ENCODE measurements around the gene BCAS1. TPM values are rescaled to one million over a fixed set of nuclear protein-coding genes. Genes with fewer than 3 reads are reported as not detected.

The BCAS1 gene
- total RNA-seq, 1 donor from 2014 or later = not detected

- Mint-ChIP-seq H3K9me3 (ENCODE audit: low read depth) (peaks cover 6% of the 10 kb centered on the region), H3K27ac (ENCODE audit: unreplicated experiment) (no peak overlapping the region), H3K27me3 (ENCODE audit: low read depth) (peaks cover 2% of the 10 kb centered on the region), H3K36me3 (ENCODE audit: low read depth) (no peaks in the 10 kb centered on the region), H3K4me3 (ENCODE audit: unreplicated experiment) (no peak overlapping the region), H3K4me1 (ENCODE audit: low read depth) (no peaks in the 10 kb centered on the region)
- no peak for DNase-seq (ENCODE audit: low spot score)
- TF ChIP-seq CTCF (IDR thresholded peaks at IDR 0.05) = no peak
These were observed 89.3 kb downstream of the BCAS1 start for GRCh38 chr20:53981130-53981529.

GRCh38 chr20:53980031-53980465, 90.3 kb downstream of the BCAS1 start:
- H3K4me1 Mint-ChIP-seq (ENCODE audit: low read depth) = no peaks in the 10 kb centered on the region
- no peaks in the 10 kb centered on the region for H3K36me3 Mint-ChIP-seq (ENCODE audit: low read depth)
- H3K4me3 Mint-ChIP-seq (ENCODE audit: unreplicated experiment) = no peak overlapping the region
- DNase-seq (ENCODE audit: low spot score) = no peak
- H3K27ac Mint-ChIP-seq (ENCODE audit: unreplicated experiment) = no peak overlapping the region
- H3K27me3 Mint-ChIP-seq (ENCODE audit: low read depth) = peaks cover 2% of the 10 kb centered on the region
- no peak for TF ChIP-seq CTCF (IDR thresholded peaks at IDR 0.05)
- H3K9me3 Mint-ChIP-seq (ENCODE audit: low read depth) = peaks cover 6% of the 10 kb centered on the region

- Mint-ChIP-seq H3K9me3 (ENCODE audit: low read depth) (peaks cover 10% of the 10 kb centered on the region), H3K4me1 (ENCODE audit: low read depth) (no peaks in the 10 kb centered on the region), H3K4me3 (ENCODE audit: unreplicated experiment) (no peak overlapping the region), H3K27ac (ENCODE audit: unreplicated experiment) (no peak overlapping the region), H3K36me3 (ENCODE audit: low read depth) (no peaks in the 10 kb centered on the region), H3K27me3 (ENCODE audit: low read depth) (peaks cover 2% of the 10 kb centered on the region)
- no peak for TF ChIP-seq CTCF (IDR thresholded peaks at IDR 0.05)
- no peak for DNase-seq (ENCODE audit: low spot score)
These were observed 91.9 kb downstream of the BCAS1 start for GRCh38 chr20:53978497-53978896.

- H3K36me3 Mint-ChIP-seq (ENCODE audit: low read depth) = no peaks in the 10 kb centered on the region
- H3K9me3 Mint-ChIP-seq (ENCODE audit: low read depth) = peaks cover 12% of the 10 kb centered on the region
- no peak for DNase-seq (ENCODE audit: low spot score)
- no peaks in the 10 kb centered on the region for H3K4me1 Mint-ChIP-seq (ENCODE audit: low read depth)
- no peak overlapping the region for H3K27ac Mint-ChIP-seq (ENCODE audit: unreplicated experiment)
- peaks cover 2% of the 10 kb centered on the region for H3K27me3 Mint-ChIP-seq (ENCODE audit: low read depth)
- no peak overlapping the region for H3K4me3 Mint-ChIP-seq (ENCODE audit: unreplicated experiment)
- no peak for TF ChIP-seq CTCF (IDR thresholded peaks at IDR 0.05)
These were observed 93.0 kb downstream of the BCAS1 start for GRCh38 chr20:53977391-53977790.

GRCh38 chr20:53975761-53976160, 94.6 kb downstream of the BCAS1 start:
- Mint-ChIP-seq H3K27me3 (ENCODE audit: low read depth) (no peaks in the 10 kb centered on the region), H3K27ac (ENCODE audit: unreplicated experiment) (no peak overlapping the region), H3K4me1 (ENCODE audit: low read depth) (no peaks in the 10 kb centered on the region), H3K36me3 (ENCODE audit: low read depth) (no peaks in the 10 kb centered on the region), H3K4me3 (ENCODE audit: unreplicated experiment) (no peak overlapping the region), H3K9me3 (ENCODE audit: low read depth) (peaks cover 6% of the 10 kb centered on the region)
- no peak for DNase-seq (ENCODE audit: low spot score)
- TF ChIP-seq CTCF (IDR thresholded peaks at IDR 0.05) = no peak
